GM12872 (cell line): ENCODE data around the gene CRADD.

Experiments
- TF ChIP-seq, protein P1 (sequence below): IDR thresholded peaks from 3 replicates; pipeline ENCODE4 v1.5.1; 2011; ENCODE audit warnings: low read depth, mild to moderate bottlenecking, low read length, moderate library complexity; ENCODE audit not compliant: insufficient read depth

Gene CRADD

GRCh38 chr12:93856611-93857010 is 179.4 kb downstream of the CRADD start:
- TF ChIP-seq, protein P1, sequence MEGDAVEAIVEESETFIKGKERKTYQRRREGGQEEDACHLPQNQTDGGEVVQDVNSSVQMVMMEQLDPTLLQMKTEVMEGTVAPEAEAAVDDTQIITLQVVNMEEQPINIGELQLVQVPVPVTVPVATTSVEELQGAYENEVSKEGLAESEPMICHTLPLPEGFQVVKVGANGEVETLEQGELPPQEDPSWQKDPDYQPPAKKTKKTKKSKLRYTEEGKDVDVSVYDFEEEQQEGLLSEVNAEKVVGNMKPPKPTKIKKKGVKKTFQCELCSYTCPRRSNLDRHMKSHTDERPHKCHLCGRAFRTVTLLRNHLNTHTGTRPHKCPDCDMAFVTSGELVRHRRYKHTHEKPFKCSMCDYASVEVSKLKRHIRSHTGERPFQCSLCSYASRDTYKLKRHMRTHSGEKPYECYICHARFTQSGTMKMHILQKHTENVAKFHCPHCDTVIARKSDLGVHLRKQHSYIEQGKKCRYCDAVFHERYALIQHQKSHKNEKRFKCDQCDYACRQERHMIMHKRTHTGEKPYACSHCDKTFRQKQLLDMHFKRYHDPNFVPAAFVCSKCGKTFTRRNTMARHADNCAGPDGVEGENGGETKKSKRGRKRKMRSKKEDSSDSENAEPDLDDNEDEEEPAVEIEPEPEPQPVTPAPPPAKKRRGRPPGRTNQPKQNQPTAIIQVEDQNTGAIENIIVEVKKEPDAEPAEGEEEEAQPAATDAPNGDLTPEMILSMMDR: no peak

GRCh38 chr12:93857279-93857938 is 180.2 kb downstream of the CRADD start:
- TF ChIP-seq, protein P1: no peak

DNA sequence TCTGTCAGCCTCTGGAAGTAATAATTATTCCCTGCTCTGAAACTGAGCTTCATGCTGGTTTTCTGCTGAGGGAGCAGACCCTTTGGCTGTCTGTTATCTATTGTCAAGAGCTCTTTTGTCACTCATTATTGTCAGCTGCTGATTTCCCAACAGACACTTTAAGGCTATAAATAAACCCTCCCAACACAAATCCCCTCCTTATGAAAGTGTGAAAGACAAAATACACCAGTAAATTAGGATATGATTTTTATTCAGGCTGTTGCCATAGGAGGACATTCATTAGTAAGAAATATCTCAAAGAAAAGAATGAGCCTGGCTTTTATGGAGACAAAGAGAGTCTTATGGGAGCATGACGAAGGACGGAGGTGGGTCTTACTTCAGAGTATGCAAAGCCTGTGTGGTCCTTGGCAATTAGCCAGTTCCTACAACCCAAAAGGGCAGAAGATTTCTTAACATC is 180.8 kb downstream of the CRADD start:
- TF ChIP-seq, protein P1: no peak

- TF ChIP-seq, protein P1: no peak
Observed at GRCh38 chr12:93860668-93861373, 183.6 kb downstream of the CRADD start.

GRCh38 chr12:93862424-93862823 is 185.2 kb downstream of the CRADD start:
- TF ChIP-seq, protein P1: no peak

DNA sequence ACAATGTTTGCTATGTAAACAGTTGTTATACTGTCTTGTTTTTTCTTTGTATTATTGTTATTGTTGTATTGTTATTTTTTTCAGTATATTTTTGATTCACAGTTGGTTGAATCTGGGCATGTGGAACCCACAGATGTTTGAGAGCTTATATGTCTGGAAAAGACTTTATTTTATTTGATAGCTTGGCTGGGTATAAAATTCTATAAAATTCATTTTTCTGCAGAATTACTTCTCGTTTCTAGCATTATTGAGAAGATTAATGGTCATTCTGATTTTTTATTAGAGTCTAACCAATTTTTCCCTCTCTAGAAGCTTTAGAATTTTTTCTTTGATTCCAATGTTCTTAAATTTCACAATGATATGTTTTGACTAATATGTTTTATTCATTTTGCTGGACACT is 188.6 kb downstream of the CRADD start:
- TF ChIP-seq, protein P1: no peak

DNA sequence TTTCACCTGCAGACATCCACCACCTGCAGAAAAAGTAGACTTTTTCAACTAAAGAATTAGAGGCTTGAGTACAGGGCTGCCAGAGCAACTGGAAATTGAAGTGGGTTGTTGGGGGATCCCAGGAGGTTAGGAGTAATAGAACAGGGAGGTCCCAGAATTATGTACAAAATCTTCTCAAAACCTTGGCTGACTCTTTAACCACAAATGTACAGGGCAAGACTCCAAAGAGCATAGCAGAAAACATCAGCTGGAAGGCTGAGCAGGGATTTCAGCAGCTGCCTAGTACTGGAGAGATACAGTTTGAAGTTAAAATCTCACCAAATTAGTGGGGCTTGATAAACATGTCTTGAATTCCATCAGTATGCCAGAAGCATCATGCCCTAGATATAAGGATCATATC is 191.6 kb downstream of the CRADD start:
- TF ChIP-seq, protein P1: no peak
